GM11168 (cell line): ENCODE data around the gene BCAS1.

Experiments
- in situ Hi-C: fragments of 300-500 bp; cut with MboI; formaldehyde crosslinking; loops from one replicate; pipeline ENCODE4 v1.12.0; 2022; ENCODE audit warnings: low sequenced_read_pairs; ENCODE audit not compliant: unreplicated experiment

BCAS1 gene

DNA sequence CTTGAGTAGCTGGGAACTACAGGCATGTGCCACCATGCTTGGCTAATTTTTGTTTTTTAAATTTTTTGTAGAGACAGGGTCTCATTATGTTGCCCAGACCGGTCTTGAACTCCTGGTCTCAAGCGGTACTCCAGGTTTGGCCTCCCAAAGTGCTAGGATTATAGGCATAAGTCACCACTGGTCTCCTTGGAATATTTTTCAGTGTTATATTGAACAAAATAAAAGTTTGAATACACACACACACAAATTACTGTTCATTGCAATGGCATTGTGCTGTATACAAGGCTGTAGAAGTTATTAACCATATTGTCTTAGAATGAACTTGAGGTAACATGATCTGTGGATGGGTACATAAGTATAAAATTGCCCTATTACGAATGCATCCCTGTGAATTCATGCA is 166.1 kb downstream of the BCAS1 start:
- in situ Hi-C loops = no loop called here

DNA sequence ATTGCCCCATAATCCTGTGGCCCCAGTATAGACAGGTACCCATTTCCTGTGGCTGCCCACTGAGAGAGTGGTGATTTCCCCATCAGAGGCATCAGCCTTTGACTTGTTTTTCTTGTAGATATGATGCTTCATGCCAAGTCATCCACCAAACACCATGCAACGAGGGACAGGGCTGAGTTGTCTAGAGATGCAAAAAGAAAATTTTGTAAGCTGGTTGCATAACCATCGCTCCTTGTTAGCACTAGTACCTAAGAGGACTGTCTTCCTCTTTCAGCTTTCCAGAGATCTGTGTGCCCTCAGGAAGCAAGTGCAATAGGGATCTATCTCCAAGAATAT is 166.8 kb downstream of the BCAS1 start:
- in situ Hi-C loops = no loop called here

- in situ Hi-C loops = no loop called here
Measured at GRCh38 chr20:53902968-53903651, 167.3 kb downstream of the BCAS1 start.

DNA sequence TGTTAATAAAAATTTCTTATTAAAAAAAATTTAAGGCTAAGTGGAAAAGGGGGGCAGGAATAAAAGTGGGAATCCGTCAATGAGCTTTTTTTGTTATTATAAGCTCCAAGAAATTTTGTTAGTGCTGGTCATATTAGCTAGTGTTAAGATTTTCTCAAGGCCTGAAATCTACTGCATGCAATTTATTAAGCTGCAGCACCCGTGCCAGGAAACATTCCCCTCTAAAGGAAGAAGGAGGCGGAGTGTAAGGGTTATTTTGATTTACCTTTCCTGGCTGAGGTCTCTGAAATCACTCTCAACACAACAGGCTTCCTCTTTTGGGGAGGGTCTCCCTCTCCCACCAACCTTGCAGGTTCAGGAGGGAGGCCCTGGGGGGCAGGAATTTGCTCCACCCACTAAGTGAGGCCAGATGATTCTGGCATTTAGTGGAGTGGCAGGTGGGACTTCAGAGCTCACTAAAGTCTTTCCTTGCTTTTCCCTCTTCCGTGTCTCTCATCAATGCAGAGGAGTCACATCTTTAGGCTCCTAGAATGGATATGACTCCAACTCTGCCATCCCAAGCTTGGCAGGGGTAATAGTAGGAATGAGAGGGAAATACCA is 168.8 kb downstream of the BCAS1 start:
- in situ Hi-C loops = no loop called here

GRCh38 chr20:53901064-53901463 is 169.3 kb downstream of the BCAS1 start:
- in situ Hi-C loops = no loop called here

- in situ Hi-C loops = no loop called here
Measured at GRCh38 chr20:53900380-53900999, 169.9 kb downstream of the BCAS1 start.

DNA sequence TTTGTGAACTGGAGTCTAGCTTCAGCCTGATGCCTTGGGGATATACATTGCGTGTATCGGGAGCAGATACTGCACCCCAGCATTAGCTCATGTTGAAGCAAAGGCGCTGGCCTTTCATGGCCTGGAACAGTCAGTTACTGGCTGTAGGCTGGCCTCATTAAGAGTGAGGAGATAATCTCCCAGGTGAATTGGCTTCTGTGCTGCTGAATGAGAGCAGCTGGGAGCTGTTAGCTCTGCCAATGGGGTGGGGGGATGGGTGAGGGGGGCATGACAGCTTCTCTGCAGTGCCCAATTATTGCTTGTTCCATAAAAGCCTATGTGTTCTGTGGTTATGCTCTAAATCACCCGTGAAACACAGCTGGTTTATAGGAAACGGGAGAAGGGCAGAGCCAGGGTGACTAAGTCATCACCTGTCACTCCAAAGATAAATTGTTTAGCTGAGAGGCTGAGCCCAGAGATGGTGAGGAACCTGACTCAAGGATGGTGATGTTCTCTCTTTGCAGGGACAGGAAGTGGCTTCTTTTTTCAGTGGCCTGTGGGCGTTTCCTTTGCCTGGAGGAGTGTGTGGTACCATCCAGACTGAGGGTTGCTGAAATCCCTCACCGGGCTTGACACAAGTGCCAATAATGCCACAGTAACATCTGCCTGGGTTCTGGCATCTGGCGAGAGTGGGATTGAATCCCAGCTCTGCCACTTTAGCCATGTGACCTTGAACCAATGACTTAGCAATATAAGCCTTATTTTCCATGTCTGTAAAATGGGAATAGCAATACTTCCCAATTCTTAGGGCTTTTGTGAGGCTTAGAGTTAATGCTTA is 170.8 kb downstream of the BCAS1 start:
- in situ Hi-C loops = no loop called here

DNA sequence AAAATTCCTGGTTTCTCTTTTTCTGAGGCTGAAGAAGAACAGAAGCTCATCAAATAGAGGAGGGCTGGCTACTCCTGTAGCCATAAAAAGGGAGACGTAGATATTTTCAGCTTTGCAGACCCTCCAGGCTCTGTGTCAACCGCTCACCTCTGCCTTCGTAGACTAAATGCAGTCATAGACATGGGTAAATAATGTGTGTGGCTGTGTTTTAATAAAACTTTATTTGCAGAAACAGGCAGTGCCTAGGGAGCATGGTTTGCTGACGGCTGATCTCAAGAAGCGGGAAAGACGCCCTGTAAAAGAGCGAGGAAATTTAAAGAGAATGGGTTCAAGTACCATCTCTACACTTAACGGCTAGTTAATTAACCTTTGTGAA is 171.8 kb downstream of the BCAS1 start:
- in situ Hi-C loops = no loop called here

DNA sequence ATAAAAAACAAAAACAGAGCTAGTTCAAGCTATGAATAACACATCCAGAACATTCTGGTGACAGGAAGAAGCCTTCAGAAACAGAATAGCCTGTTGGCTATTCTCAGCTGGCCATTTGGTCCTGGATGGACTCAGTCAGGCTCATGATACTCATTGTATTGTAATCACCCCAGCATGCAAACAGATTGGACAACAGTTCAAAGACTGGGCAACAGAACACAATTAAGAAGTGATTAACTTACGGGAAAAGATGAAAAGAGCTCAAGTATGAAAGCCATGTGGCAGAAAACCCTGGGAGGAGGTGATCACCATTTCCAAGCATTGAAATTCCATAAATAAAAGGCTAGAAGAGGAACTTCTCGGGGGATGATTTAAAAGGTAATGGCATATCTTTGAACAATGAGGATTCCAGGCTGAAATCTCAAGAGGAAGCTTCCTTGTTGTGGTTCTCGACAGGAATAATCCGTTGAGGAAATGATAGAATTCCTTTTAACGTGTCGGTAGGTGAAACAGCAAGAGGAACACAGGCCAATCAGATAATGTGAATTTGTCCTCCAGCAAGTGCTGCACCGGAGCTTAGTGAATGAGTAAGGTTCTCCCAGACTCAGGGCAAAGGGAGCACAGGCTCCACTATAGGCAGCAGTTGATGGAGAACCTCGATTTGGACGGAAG is 172.4 kb downstream of the BCAS1 start:
- in situ Hi-C loops = no loop called here

GRCh38 chr20:53896647-53897046 is 173.7 kb downstream of the BCAS1 start:
- in situ Hi-C loops = no loop called here

DNA sequence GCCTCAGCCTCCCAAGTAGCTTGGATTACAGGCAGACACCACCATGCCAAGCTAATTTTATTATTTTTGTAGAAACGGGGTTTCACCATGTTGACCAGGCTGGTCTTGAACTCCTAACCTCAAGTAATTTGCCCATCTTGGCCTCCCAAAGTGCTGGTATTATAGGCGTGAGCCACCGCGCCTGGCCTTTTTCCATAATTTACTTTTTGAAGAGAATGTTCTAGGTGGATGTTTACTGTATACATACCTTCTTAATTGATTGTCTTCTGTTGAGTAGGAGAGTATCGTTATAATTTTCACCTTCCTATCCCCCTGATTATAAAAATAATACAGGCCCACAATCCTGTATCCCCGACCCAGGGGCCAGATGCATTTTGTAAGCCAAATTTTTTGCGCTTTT is 174.4 kb downstream of the BCAS1 start:
- in situ Hi-C loops = no loop called here

GRCh38 chr20:53895385-53895755 is 175.0 kb downstream of the BCAS1 start:
- in situ Hi-C loops = no loop called here

DNA sequence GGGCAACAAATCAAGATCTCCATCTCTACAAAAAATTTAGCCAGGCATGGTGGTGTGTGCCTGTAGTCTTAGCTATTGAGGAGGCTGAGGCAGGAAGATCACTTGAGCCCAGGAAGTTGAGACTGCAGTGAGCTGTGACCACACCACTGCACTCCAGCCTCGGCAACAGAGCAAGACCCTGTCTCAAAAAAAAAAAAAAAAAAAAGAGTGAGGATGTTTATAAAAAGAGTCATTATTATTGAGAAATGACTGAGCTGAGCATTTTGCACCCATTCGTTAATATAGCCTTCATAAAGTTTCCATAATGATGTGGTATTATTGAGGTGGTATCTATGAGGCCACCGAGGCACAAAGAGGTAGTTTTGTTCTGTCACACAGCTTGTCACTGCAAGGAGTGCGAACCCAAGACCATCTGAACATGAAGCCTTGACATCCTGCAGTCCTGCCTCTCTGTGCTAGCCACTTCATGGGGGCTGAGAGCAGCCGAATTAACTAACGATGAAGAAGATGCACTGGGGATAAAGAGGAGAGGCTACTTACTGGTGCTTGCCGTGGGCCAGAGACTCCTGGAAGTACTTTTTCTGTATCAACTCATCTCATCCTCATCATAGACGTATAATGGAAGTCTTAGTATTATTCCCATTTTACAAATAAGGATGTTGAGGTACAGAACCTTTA is 175.5 kb downstream of the BCAS1 start:
- in situ Hi-C loops = no loop called here
